ENCODE measurements around the gene TDRD10. TPM values are rescaled to one million over a fixed set of nuclear protein-coding genes. Genes with fewer than 3 reads are reported as not detected.
"Not testable (repeated sequence)": the region's sequence is repeated elsewhere in the genome, so short reads cannot be mapped to it uniquely, and the experiment has no call there.

Gene TDRD10
- total RNA-seq, 1 experiment from 2014 or later = not detected

DNA sequence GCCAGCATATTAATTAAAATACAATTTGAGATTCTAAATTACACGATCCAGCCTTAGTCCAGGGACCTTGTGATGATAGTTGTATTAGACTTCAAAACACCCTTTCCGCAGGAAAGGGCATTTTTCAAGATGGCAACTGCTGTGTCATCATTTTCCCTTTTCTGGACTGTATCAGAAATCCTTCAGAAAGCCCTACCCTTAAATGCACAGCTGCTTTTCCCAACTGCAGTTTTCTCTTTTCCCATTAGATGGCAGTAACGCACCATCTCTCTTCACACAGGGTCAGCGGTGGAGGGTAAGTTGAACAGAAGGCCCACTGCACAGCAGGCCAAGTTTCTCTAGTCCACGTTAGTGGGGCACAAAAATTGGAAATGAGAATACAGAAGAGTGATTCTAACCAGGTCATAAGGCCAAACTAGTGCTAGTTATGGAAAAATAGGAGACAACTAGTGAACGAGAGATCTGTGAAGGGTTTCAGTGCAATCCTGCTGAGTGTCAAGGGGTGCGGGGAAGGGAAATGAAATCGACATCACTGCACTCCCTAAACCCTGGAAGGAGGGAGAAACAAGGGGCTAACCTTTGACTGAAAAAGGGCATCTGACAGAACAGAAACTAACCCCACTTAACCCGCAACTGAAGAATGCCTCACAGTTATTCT lies 22.1 kb upstream of the TDRD10 start:
- DNase-seq (ENCODE audit: low read depth) = peak; percentile 81

DNA sequence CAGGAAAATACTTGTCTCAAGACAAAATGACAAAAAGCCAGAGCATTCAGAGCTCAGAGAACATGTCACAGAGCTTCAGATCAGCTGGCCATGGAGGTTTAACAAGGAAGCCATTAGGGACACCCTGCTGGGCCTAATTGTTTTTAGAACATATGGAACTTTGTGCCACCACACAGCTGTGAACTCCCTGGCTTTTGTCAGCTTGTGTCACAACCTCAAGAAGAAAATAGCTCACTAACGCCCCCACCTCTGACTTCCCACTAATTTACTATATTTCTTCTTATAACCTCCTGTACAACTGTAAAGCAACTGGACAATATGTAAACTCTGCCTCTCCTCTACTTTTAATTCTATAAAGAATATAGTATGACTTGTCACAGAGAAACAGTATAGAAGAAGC lies 21.0 kb upstream of the TDRD10 start:
- no peak for DNase-seq (ENCODE audit: low read depth)

- DNase-seq (ENCODE audit: low read depth) = peak; percentile 81
Observed at GRCh38 chr1:154483941-154484803, 17.8 kb upstream of the TDRD10 start.

DNA sequence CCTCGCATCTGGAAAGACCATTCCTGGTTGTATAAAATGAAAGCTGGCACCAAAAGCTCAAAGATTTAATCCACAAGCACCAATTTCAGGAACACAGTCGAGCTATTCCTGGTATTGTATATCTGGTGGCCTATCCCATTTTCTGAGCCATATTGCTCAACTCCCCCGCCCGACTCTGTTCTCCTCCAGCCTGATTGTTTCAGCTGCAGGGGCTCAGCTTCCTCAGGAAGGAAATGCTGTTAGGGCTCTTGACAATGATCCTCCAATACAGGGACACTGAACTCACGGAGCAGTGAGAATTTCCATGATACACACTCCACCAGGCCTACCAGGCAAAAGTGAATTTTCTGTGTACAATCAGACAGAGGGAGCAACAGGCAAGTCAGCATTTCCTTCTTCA lies 16.9 kb upstream of the TDRD10 start:
- no peak for DNase-seq (ENCODE audit: low read depth)

DNA sequence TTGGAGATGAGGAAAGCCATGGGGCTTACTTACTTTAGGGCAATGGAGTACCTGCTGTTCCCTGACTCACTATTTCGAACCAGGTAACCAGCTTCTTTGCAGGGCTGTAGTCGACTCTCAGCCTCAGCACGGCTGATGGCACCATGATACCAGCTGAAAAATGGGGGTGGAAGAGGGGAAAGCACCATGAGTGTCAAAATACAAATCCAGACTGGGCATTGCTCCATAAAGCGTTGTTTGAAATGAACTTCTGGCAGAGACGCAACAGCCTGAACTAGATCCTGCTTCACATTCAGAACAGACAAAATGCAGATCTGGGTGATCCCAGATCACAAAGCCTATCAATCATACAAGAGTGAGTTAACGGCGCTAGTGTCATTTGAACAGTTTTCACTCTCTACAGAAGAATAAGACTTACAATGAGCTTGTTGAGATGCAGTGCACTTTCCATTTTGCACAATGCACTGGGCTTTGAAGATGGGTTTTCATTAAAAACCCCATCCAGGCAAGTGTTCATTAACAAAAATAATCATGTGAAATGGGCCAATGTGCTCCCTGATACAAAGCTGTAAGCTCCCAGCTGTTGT lies 16.0 kb upstream of the TDRD10 start:
- DNase-seq (ENCODE audit: low read depth) = no peak

- DNase-seq (ENCODE audit: low read depth) = not testable (repeated sequence)
Observed at GRCh38 chr1:154486756-154487155, 15.3 kb upstream of the TDRD10 start.

- no peak for DNase-seq (ENCODE audit: low read depth)
Observed at GRCh38 chr1:154488922-154489321, 13.1 kb upstream of the TDRD10 start.

DNA sequence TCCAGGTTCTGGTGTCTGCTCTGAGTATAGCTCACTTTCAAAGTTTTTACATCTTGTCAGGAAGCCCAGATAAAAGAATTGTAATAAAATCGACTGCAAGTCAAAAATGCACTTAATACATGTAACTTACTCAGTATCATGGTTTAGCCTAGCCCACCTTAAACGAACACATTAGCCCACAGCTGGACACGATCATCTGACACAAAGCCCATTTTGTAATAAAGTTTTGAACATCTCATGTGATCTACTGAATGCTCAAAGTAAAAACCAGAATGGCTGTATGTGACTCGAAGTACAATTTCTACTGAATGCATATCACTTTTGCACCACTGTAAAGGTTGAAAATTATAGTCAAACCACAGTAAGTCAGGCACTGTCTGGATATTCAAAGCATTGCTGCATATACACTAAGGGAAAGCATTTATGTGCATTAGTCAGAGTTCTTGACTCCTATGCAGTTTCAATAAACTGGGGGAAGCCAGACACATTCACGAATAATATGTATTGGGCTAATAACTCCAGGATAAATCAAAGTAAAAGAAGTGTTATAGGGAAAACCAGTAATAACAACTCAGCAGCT lies 12.2 kb upstream of the TDRD10 start:
- no peak for DNase-seq (ENCODE audit: low read depth)

GRCh38 chr1:154490317-154490716 lies 11.7 kb upstream of the TDRD10 start:
- DNase-seq (ENCODE audit: low read depth) = no peak

DNA sequence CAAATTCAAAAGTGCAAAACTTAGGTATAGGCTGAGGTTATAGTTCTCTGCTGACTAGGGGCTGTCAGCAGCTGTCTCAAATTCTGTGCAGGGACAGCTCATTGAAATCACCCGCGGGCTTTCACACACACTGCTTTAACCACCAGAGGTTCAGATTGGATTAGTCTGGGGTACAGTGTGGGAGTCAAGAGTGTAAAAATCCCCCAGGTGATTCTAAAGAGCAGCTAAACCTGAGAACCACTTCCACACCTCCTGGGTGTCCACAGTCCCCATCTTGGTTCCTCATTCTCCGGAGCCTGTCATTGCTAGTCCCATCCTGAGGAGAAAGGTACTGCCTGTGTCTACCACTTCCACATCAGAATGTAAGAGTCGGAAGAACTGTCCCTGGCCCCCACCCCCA lies 9.9 kb upstream of the TDRD10 start:
- no peak for DNase-seq (ENCODE audit: low read depth)

DNA sequence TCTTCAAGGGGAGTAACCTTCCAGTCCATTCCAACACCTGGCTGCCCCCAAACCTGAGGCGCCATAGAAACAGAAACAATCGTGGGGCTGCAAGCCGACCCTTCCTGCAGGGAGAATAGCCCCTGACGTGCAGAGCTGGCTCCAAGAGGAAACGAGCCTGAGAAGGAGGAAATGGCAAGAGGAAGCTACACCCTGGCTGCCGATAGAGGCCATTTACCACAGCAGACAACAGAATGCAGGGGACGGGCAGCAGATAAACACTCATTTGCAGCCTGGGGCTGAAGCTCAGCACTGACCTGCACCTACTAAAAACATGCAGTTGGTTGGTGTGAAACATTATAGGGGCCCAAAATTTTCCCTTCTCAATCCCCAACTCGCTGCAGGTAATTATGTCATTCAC lies 8.7 kb upstream of the TDRD10 start:
- no peak for DNase-seq (ENCODE audit: low read depth)

DNA sequence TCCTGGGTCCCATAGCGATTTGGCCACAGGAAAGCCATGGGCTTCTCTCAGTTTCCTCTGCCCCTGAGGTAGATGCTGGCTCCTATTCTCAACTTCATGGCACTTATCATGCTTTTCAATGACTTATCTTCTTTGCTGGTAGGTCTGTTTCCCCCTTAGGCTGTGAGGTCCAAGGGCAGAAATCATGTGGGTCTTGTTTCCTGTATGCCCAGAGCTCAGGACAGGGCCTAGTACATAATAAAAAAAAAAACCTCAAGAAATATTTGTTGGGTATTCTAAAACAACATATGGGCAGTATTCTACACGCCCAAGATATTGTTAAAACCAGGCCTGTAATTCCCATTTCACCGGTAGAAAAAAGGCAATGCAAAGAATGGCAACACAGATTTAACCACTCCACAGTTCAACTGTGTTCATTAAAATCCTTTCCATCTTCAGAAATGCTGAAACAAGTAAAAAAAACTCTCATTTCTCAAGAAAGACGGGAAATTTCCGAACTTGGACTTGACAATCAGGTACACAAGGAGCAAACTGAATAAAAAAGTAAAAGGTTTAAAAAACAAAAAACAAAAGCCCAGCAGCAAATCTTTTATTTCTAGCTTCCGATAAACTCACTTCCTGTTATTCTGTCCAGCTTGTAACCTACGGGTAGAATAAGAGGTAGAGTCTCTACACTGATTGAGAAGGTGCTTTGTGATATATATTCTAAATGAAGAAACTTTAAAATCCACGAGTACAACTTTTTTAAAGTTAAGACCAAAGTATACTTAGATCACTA lies 6.3 kb upstream of the TDRD10 start:
- no peak for DNase-seq (ENCODE audit: low read depth)

DNA sequence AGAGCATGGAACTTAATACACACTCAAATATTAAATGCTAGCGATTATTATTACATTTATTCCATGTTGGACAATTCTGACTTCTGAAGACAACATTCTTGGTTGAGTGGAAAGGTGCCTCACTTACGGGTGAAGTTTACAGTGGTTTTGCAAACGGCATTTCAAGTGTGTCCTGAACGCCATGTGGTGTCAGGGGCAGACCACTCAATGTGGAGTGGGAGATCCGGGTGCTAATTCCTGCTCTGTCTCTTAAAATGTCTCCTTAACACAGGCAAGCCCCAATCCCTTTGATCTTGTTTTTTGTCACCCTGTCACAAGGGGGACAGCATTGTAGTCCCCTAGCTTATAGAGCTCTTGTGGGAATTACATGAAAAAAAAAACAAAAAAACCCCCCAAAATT lies 5.6 kb upstream of the TDRD10 start:
- no peak for DNase-seq (ENCODE audit: low read depth)

GRCh38 chr1:154497026-154497806 lies 4.8 kb upstream of the TDRD10 start:
- no peak for DNase-seq (ENCODE audit: low read depth)

GRCh38 chr1:154499446-154499845 lies 2.6 kb upstream of the TDRD10 start:
- no peak for DNase-seq (ENCODE audit: low read depth)

DNA sequence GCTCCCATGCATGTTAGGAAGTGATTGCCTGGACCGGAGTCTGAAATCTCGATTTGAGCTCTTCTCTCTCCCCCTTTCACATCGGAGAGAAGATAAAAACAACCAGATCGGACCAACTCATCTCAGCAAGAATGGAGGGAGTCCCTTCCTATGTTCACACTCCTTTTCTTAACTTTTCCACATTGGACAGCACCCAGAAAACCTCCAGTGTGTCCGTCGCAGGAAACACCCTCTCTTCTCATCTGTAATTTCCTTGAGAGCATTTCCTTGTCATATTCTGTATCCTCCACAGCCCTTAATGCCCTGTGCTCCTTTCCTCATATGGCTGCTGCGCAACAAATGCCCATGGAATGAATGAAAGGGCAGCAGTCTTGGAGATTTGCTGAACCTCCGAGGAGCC lies 1.5 kb upstream of the TDRD10 start:
- no peak for DNase-seq (ENCODE audit: low read depth)

DNA sequence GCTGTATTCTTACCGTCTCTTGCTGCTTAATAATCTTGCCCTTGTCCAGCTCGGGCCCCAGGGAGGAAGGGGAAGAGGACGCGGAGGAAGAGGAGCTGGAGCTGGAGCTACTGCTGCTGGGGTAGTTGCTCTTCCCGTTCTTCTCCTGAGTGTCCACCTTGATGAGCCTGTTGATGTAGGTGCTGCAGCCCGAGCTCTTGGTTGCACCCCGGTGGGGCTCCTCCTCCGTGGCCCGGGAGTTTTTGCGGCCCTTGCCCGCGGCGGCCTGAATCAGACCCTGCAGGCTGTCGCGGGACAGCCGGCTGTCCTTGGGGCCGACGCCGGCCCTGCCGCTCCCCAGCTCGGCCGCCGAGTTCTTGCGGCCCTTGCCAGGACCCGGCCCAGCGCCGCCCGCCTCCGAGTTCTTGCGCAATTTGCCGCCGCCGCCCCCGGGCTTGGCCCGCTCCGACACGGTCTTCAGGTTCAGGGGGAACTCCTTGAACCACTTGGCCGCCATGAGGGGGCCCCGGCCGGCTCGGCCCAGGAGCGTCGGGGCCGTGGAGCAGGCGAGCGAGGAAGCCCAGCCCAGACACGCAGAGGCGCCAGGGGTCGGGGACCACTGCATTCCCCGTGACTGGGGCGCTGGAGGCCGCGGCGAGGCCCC lies 475 bp upstream of the TDRD10 start:
- peak; percentile 24 for DNase-seq (ENCODE audit: low read depth)

DNA sequence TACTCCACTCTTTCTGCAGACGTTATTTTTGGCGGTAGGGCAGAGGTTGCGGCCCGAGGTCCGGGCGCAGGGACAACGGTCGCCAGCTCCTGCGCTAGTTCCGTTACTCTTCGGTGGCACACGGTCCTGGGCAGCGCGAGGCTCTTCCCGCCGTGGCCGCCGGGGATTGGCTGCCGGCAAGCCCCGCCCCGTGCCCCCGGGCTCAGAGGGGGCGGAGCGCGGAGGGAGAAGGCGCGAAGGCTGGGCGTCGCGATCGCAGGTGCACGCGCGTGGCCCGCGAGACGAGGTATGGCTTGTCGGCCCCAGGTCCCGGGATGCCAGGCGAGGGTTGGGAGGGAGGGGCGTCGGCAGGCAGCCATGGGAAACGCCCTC lies 711 bp downstream of the TDRD10 start:
- no peak for DNase-seq (ENCODE audit: low read depth)

DNA sequence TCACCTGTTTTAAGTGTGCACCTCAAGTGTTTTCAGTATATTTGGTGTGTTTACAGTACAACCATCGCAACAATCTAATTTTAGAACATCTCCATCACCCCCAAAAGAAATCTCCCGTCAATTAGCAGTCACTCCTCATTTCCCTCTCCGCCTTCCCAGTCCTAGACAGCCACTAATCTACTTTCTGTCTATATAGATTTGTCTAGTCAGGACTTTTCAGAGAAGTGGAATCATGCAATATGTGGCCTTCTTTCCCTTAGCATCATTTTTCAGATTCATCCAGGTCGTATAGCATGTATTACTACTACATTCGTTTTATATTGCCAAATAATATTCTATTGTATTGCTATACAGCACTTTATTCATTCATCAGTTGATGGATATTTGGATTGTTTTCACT lies 1.9 kb downstream of the TDRD10 start:
- no peak for DNase-seq (ENCODE audit: low read depth)

- DNase-seq (ENCODE audit: low read depth) = no peak
Observed at GRCh38 chr1:154512760-154513159, 10.7 kb downstream of the TDRD10 start.

Measured in Daoy (cell line).